Gastroesophageal sphincter (tissue), 3 donors: Measurements from ENCODE around the gene INAFM2.

ENCODE experiments used
- EP300 ChIP-seq: sonication (generic); formaldehyde crosslinking; IDR thresholded peaks from one replicate; pipeline ENCODE4 v1.6.1; 2017; ENCODE audit warnings: antibody characterized with exemption, mild to moderate bottlenecking
- POLR2A ChIP-seq, 2 donors: fragments of 450-650 bp; IDR thresholded peaks; one replicate each; pipeline ENCODE4 v1.6.1; 2017; ENCODE audit warnings: antibody characterized with exemption in 2 of 2, mild to moderate bottlenecking in 2 of 2, moderate library complexity in 1 of 2
- TF ChIP-seq, protein P1 (sequence below), 4 experiments: fragments of 200-600 bp in 2 of 4; fragments of 450-650 bp in 2 of 4; sonication (generic) in 1 of 4; IDR thresholded peaks; one replicate each; pipeline ENCODE4 v1.5.1; 2017 to 2019; ENCODE audit warnings: antibody characterized with exemption in 4 of 4, mild to moderate bottlenecking in 2 of 4, moderate library complexity in 2 of 4

DNA sequence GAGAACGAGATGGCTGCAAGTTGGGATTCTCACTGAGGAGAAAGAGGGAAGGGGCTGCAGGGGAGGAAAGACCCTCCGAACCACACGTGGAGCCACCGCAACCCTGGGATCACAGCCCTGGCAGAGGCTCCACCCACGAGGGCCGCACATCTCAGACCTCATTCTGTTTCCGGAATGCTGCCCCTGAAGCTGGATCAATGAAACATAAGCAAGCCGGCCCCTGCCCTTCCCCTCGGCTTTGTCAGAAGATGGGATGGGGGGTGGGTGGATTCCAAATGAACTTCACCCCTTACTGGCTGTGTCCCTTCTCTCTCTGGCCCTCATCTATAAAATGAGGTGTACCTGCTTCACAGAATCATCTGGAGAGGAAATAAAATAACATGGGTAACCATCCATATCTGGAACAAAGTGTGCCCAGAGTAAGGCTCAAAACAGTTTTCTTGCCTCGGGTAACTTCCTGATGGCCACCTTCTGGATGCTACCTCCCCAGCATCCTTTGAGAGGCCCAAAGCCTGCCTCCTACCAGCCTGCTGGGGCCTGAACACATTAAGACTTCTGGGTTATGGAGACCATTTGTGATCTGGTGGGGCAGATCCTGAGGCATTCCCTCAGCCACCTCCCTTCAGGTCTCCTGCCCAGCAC, 21.9 kb downstream of the INAFM2 start:
- TF ChIP-seq, protein P1, sequence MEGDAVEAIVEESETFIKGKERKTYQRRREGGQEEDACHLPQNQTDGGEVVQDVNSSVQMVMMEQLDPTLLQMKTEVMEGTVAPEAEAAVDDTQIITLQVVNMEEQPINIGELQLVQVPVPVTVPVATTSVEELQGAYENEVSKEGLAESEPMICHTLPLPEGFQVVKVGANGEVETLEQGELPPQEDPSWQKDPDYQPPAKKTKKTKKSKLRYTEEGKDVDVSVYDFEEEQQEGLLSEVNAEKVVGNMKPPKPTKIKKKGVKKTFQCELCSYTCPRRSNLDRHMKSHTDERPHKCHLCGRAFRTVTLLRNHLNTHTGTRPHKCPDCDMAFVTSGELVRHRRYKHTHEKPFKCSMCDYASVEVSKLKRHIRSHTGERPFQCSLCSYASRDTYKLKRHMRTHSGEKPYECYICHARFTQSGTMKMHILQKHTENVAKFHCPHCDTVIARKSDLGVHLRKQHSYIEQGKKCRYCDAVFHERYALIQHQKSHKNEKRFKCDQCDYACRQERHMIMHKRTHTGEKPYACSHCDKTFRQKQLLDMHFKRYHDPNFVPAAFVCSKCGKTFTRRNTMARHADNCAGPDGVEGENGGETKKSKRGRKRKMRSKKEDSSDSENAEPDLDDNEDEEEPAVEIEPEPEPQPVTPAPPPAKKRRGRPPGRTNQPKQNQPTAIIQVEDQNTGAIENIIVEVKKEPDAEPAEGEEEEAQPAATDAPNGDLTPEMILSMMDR (IDR thresholded peaks at IDR 0.05), result no peak
- TF ChIP-seq EP300 (no peak), POLR2A (IDR thresholded peaks at IDR 0.05) (no peak)
